Natural killer cell (primary cell): ENCODE results near the gene TEPSIN. TPM values are rescaled to one million over a fixed set of nuclear protein-coding genes. Genes with fewer than 3 reads are reported as not detected.

Experiments used
- ATAC-seq, 3 donors: fragments of 150-1000 bp in 2 of 3; fragments of 200-7000 bp in 1 of 3; cut with Tn5 transposase; 1 replicate in 1 of 3; 2 replicates in 2 of 3; pipeline ENCODE4 v1.10.0; 2021; ENCODE audit warnings: mild to moderate bottlenecking in 2 of 3, moderate library complexity in 2 of 3
- DNase-seq, 2 donors: peaks; one replicate each; pipeline versions ENCODE4 v3.0.0 to v3.0.0-alpha.2; 2013 to 2021; ENCODE audit warnings: mixed read lengths in 1 of 2
- H3K27ac ChIP-seq: one replicate; pipeline ENCODE4 v1.5.1; 2013; ENCODE audit warnings: mild to moderate bottlenecking, low read length
- H3K27me3 ChIP-seq: one replicate; pipeline ENCODE4 v1.6.1; 2013; ENCODE audit warnings: low read length; ENCODE audit not compliant: control insufficient read depth, insufficient read depth
- H3K36me3 ChIP-seq: one replicate; pipeline ENCODE4 v1.6.1; 2013; ENCODE audit warnings: low read length; ENCODE audit not compliant: control insufficient read depth, insufficient read depth
- H3K4me1 ChIP-seq: one replicate; pipeline ENCODE4 v1.6.1; 2013; ENCODE audit warnings: low read length; ENCODE audit not compliant: control insufficient read depth, insufficient read depth
- H3K4me3 ChIP-seq: one replicate; pipeline ENCODE4 v1.5.1; 2013; ENCODE audit warnings: low read length
- H3K9me3 ChIP-seq: one replicate; pipeline ENCODE4 v1.6.1; 2013; ENCODE audit warnings: low read length; ENCODE audit not compliant: control insufficient read depth, insufficient read depth
- H3K27ac Mint-ChIP-seq, 2 donors: one replicate each; pipeline ENCODE4 v1.8.0; 2022; ENCODE audit warnings: mild to moderate bottlenecking in 2 of 2, mixed read lengths in 2 of 2, moderate library complexity in 1 of 2
- H3K27me3 Mint-ChIP-seq, 2 donors: one replicate each; pipeline ENCODE4 v1.8.0; 2022; ENCODE audit warnings: low read depth in 2 of 2, mixed read lengths in 2 of 2
- H3K36me3 Mint-ChIP-seq: one replicate; pipeline ENCODE4 v1.8.0; 2022; ENCODE audit warnings: mixed read lengths
- H3K4me1 Mint-ChIP-seq, 2 donors: one replicate each; pipeline ENCODE4 v1.8.0; 2022; ENCODE audit warnings: mixed read lengths in 2 of 2
- H3K4me3 Mint-ChIP-seq: one replicate; pipeline ENCODE4 v1.8.0; 2022; ENCODE audit warnings: mild to moderate bottlenecking, moderate library complexity, mixed read lengths
- H3K9me3 Mint-ChIP-seq, 2 donors: one replicate each; pipeline ENCODE4 v1.8.0; 2022; ENCODE audit warnings: mixed read lengths in 2 of 2
- WGBS: methylation state at CpG from one replicate; pipeline ENCODE4 v1.1.7; 2013; ENCODE audit warnings: missing lambda C conversion rate; ENCODE audit not compliant: insufficient coverage; 5-methylcytosine and 5-hydroxymethylcytosine counted together
- intact Hi-C: fragments of 100-400 bp; cut with micrococcal nuclease; formaldehyde crosslinking; loops from one replicate; pipeline ENCODE4 v1.14.2; 2022
- total RNA-seq, 4 donors: library from RNA; stranded (reverse); fragments of 120-200 nt in 1 of 4; gene quantifications; one replicate each; pipeline versions ENCODE4 v1.2.3 to v1.2.4, GENCODE V29; 2013 to 2022
- TF ChIP-seq, protein P1 (sequence below): fragments of 200-600 bp; IDR thresholded peaks from one replicate; pipeline ENCODE4 v1.8.0; 2022; ENCODE audit warnings: antibody characterized with exemption

TEPSIN gene
- total RNA-seq, 3 donors from 2014 or later (not counting 1 experiment from before 2014, with no cell fraction given) = 89.8 to 137 (median 126) TPM

DNA sequence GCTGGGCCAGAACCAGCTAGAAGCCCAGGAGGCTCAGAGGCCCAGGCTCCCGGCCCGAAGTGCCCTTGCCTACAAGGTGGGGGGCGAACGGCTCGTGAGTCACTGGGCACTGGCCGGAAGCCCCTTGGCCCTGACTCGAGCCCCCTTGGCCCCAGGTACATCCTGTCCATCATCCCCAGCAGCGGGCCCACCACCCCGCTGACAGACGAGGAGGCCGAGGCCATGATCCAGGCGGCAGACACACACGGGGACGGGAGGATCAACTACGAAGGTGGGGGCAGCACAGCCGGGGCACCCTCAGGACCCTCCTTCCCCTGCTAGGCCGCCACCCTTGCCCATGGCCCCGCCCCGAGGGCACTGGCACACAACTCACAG, 57.1 kb downstream of the TEPSIN start:
- H3K27me3 Mint-ChIP-seq = peaks cover 0 to 2% of the 10 kb centered on the region in 2 donors
- no peaks in the 10 kb centered on the region for H3K27me3 ChIP-seq
- H3K36me3 ChIP-seq = no peaks in the 10 kb centered on the region
- no peak overlapping the region for H3K4me3 ChIP-seq
- no peak for ATAC-seq
- H3K27ac Mint-ChIP-seq = no peak overlapping the region
- TF ChIP-seq, protein P1, sequence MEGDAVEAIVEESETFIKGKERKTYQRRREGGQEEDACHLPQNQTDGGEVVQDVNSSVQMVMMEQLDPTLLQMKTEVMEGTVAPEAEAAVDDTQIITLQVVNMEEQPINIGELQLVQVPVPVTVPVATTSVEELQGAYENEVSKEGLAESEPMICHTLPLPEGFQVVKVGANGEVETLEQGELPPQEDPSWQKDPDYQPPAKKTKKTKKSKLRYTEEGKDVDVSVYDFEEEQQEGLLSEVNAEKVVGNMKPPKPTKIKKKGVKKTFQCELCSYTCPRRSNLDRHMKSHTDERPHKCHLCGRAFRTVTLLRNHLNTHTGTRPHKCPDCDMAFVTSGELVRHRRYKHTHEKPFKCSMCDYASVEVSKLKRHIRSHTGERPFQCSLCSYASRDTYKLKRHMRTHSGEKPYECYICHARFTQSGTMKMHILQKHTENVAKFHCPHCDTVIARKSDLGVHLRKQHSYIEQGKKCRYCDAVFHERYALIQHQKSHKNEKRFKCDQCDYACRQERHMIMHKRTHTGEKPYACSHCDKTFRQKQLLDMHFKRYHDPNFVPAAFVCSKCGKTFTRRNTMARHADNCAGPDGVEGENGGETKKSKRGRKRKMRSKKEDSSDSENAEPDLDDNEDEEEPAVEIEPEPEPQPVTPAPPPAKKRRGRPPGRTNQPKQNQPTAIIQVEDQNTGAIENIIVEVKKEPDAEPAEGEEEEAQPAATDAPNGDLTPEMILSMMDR = no peak
- no peaks in the 10 kb centered on the region for H3K4me1 ChIP-seq
- H3K4me3 Mint-ChIP-seq = no peak overlapping the region
- no peaks in the 10 kb centered on the region for H3K36me3 Mint-ChIP-seq
- no peaks in the 10 kb centered on the region for H3K4me1 Mint-ChIP-seq
- H3K9me3 Mint-ChIP-seq = no peaks in the 10 kb centered on the region
- intact Hi-C loops = no loop called here
- WGBS = 89% methylated on average over 19 of the region's 19 CpGs
- H3K9me3 ChIP-seq = no peaks in the 10 kb centered on the region
- no peak for DNase-seq
- H3K27ac ChIP-seq = no peak overlapping the region

DNA sequence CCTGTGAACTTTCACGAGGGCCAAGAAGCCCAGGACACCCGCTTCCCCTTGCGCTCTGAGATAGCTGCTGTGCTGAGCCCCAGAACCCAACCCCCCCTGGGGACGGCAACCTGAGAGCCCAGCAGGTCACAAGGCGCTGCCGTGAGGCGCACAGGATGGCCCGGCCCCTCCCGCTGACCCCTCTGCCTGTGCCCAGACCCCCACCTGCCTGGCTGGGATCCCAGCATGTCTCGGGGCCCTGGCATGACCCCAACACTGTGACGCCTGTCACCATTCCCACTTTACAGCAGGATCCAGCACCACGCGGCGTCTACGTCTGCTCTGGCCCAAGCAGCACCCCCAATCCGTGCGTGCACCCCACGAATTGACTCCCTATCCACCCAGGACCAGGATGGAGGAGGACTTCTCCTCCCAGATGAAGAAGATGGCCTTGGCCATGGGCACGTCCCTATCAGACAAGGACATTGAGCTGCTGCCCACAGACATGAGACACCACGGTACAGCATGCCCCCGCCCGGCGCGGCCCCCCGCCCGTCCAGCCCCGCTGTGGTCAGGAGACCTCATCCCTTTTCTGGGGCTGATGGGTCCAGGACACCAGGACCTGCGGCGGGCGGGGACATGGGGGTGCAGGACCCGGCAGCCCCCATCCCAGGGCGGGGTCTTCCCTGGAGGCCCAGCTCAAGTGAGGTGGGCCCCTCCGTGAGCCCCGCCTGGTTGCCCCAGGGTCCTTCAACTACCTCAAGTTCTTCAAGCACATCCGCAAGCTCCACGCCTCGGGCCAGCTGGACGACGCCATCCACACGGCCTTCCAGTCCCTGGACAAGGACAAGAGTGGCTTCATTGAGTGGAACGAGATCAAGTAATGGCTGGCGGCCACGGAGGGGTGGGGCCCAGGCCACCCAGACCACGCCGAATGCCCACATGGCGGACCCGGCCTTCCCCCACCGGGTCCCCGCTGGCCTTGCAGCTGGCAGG, 57.7 kb downstream of the TEPSIN start:
- H3K9me3 Mint-ChIP-seq = no peaks in the 10 kb centered on the region
- no peak overlapping the region for H3K4me3 Mint-ChIP-seq
- no peaks in the 10 kb centered on the region for H3K36me3 Mint-ChIP-seq
- no peak overlapping the region for H3K27ac Mint-ChIP-seq
- Histone ChIP-seq H3K4me3 (no peak overlapping the region), H3K36me3 (no peaks in the 10 kb centered on the region), H3K4me1 (no peaks in the 10 kb centered on the region), H3K27ac (no peak overlapping the region), H3K9me3 (no peaks in the 10 kb centered on the region), H3K27me3 (no peaks in the 10 kb centered on the region)
- H3K4me1 Mint-ChIP-seq = no peaks in the 10 kb centered on the region
- DNase-seq = no peak
- peaks cover 0 to 2% of the 10 kb centered on the region in 2 donors for H3K27me3 Mint-ChIP-seq
- TF ChIP-seq, protein P1 = no peak
- intact Hi-C loops = no loop called here
- WGBS = 94% methylated on average over 49 of the region's 49 CpGs
- ATAC-seq = no peak

DNA sequence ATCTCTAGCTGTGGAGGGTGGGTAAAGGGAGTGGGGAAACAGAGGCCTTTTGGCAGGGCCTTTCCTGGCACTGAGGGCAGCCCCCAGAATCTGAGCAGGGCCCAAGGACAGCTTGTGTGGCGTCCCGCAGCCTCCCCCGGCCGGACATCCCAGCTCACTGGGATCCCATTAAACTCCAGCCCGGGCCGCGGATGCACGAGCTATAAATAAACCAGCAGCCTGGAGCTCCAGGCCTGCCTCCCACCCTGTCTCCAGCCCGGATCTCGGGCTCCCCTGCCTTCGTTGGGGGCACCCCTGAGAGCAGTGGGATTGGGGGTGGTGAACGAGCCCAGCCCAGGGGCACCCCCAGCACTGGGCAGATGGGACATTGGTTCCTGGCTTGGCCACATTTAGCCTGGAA, 59.0 kb downstream of the TEPSIN start:
- Histone ChIP-seq H3K27ac (no peak overlapping the region), H3K27me3 (no peaks in the 10 kb centered on the region), H3K9me3 (no peaks in the 10 kb centered on the region), H3K4me3 (no peak overlapping the region), H3K36me3 (no peaks in the 10 kb centered on the region), H3K4me1 (no peaks in the 10 kb centered on the region)
- 89% methylated on average over 12 of the region's 12 CpGs for WGBS
- ATAC-seq (no peak), DNase-seq (no peak)
- Mint-ChIP-seq H3K27me3 (peaks cover 0 to 8% of the 10 kb centered on the region in 2 donors), H3K36me3 (no peaks in the 10 kb centered on the region), H3K27ac (no peak overlapping the region), H3K4me3 (no peak overlapping the region), H3K4me1 (no peaks in the 10 kb centered on the region), H3K9me3 (no peaks in the 10 kb centered on the region)
- TF ChIP-seq, protein P1 = no peak
- intact Hi-C loops = no loop called here
